HEK293T (cell line): ENCODE data around the gene GRID1.

ENCODE experiments used
- CTCF ChIA-PET: fragments of 350-600 bp; formaldehyde crosslinking; extraction: SDS; loops from one replicate; lab custom pipeline; 2021; ENCODE audit warnings: antibody characterized with exemption, inconsistent platforms; lab: Yijun Ruan, JAX
- POLR2A ChIA-PET: fragments of 350-600 bp; formaldehyde crosslinking; extraction: SDS; loops from one replicate; lab custom pipeline; 2020; ENCODE audit warnings: antibody characterized with exemption, inconsistent platforms; lab: Yijun Ruan, JAX
- DNase-seq: peaks from one replicate; pipeline ENCODE4 v3.0.0; 2012; ENCODE audit warnings: mixed read lengths; ENCODE audit errors: extremely low spot score
- ARNT ChIP-seq: fragments of 450-650 bp; IDR thresholded peaks from 2 replicates; pipeline ENCODE4 v1.6.1; 2017; ENCODE audit warnings: mild to moderate bottlenecking
- BHLHE40 ChIP-seq: fragments of 450-650 bp; IDR thresholded peaks from 2 replicates; pipeline ENCODE4 v1.6.1; 2016; ENCODE audit warnings: mild to moderate bottlenecking, moderate library complexity, borderline replicate concordance
- CTBP1 ChIP-seq: fragments of 450-650 bp; IDR thresholded peaks from 2 replicates; pipeline ENCODE4 v1.6.1; 2016; ENCODE audit warnings: borderline replicate concordance
- ELF4 ChIP-seq: fragments of 450-650 bp; IDR thresholded peaks from 2 replicates; pipeline ENCODE4 v1.6.1; 2017; ENCODE audit warnings: antibody characterized with exemption
- FOXA1 ChIP-seq: fragments of 450-650 bp; IDR thresholded peaks from 2 replicates; pipeline ENCODE4 v1.6.1; 2016; ENCODE audit warnings: mild to moderate bottlenecking
- FOXK2 ChIP-seq: fragments of 450-650 bp; IDR thresholded peaks from 2 replicates; pipeline ENCODE4 v1.6.1; 2016; ENCODE audit warnings: mild to moderate bottlenecking
- FOXM1 ChIP-seq: fragments of 450-650 bp; IDR thresholded peaks from 2 replicates; pipeline ENCODE4 v1.6.1; 2017; ENCODE audit warnings: mild to moderate bottlenecking, borderline replicate concordance
- HDGF ChIP-seq: fragments of 450-650 bp; IDR thresholded peaks from 2 replicates; pipeline ENCODE4 v1.6.1; 2017; ENCODE audit warnings: antibody characterized with exemption, borderline replicate concordance
- L3MBTL2 ChIP-seq: fragments of 450-650 bp; conservative IDR thresholded peaks from 2 replicates; pipeline ENCODE4 v1.6.1; 2016; ENCODE audit warnings: mild to moderate bottlenecking
- LEF1 ChIP-seq: fragments of 450-650 bp; IDR thresholded peaks from 2 replicates; pipeline ENCODE4 v1.6.1; 2017; ENCODE audit warnings: mild to moderate bottlenecking, borderline replicate concordance
- NFRKB ChIP-seq: fragments of 450-650 bp; IDR thresholded peaks from 2 replicates; pipeline ENCODE4 v1.6.1; 2016; ENCODE audit warnings: mild to moderate bottlenecking, moderate library complexity
- PKNOX1 ChIP-seq: fragments of 450-650 bp; IDR thresholded peaks from 2 replicates; pipeline ENCODE4 v1.6.1; 2016
- SP1 ChIP-seq: fragments of 450-650 bp; IDR thresholded peaks from 2 replicates; pipeline ENCODE4 v1.6.1; 2017
- SUZ12 ChIP-seq: fragments of 450-650 bp; IDR thresholded peaks from 2 replicates; pipeline ENCODE4 v1.6.1; 2016; ENCODE audit warnings: mild to moderate bottlenecking
- TARDBP ChIP-seq: fragments of 450-650 bp; IDR thresholded peaks from 2 replicates; pipeline ENCODE4 v1.6.1; 2016
- ZNF384 ChIP-seq: fragments of 450-650 bp; IDR thresholded peaks from 2 replicates; pipeline ENCODE4 v1.6.1; 2016

The GRID1 gene

GRCh38 chr10:85924382-85925102 is 442.1 kb downstream of the GRID1 start:
- TF ChIP-seq HDGF (no peak), SUZ12 (no peak)
- DNase-seq, result no peak
- POLR2A ChIA-PET, result no interaction called here
- CTCF ChIA-PET, result no interaction called here

GRCh38 chr10:85922356-85923129 is 444.1 kb downstream of the GRID1 start:
- POLR2A ChIA-PET, result no interaction called here
- TF ChIP-seq TARDBP, result no peak
- no peak for TF ChIP-seq ARNT
- no peak for TF ChIP-seq ZNF384
- no peak for TF ChIP-seq SP1
- TF ChIP-seq SUZ12, result no peak
- TF ChIP-seq FOXM1, result no peak
- no peak for TF ChIP-seq BHLHE40
- no peak for DNase-seq
- CTCF ChIA-PET, result no interaction called here

GRCh38 chr10:85921789-85922188 is 444.8 kb downstream of the GRID1 start:
- ChIA-PET POLR2A (no interaction called here), CTCF (no interaction called here)
- TF ChIP-seq FOXK2, result no peak
- no peak for TF ChIP-seq CTBP1
- no peak for TF ChIP-seq LEF1
- TF ChIP-seq SP1, result no peak
- TF ChIP-seq ARNT, result no peak
- TF ChIP-seq HDGF, result no peak
- no peak for TF ChIP-seq TARDBP
- TF ChIP-seq SUZ12, result no peak
- TF ChIP-seq L3MBTL2, result no peak
- no peak for TF ChIP-seq NFRKB
- no peak for TF ChIP-seq ELF4
- no peak for TF ChIP-seq FOXM1
- TF ChIP-seq BHLHE40, result no peak
- no peak for TF ChIP-seq FOXA1
- TF ChIP-seq ZNF384, result no peak
- no peak for TF ChIP-seq PKNOX1
- no peak for DNase-seq

- ChIA-PET POLR2A (no interaction called here), CTCF (no interaction called here)
- no peak for DNase-seq
- TF ChIP-seq FOXM1 (no peak), FOXA1 (no peak), SP1 (no peak), HDGF (no peak)
These were observed 446.3 kb downstream of the GRID1 start for GRCh38 chr10:85920311-85920710.

GRCh38 chr10:85919491-85920021 is 447.0 kb downstream of the GRID1 start:
- no peak for DNase-seq
- POLR2A ChIA-PET, result no interaction called here
- TF ChIP-seq LEF1 (no peak), BHLHE40 (no peak), ZNF384 (no peak), ARNT (no peak), TARDBP (no peak), HDGF (no peak), FOXA1 (no peak), SP1 (no peak), PKNOX1 (no peak), CTBP1 (no peak), SUZ12 (no peak), L3MBTL2 (no peak), NFRKB (no peak), FOXK2 (no peak), ELF4 (no peak), FOXM1 (no peak)

GRCh38 chr10:85918371-85918770 is 448.2 kb downstream of the GRID1 start:
- DNase-seq, result no peak
- ChIA-PET CTCF (no interaction called here), POLR2A (no interaction called here)
- TF ChIP-seq ARNT (no peak), TARDBP (no peak), PKNOX1 (no peak), NFRKB (no peak)

More at GRCh38 chr10:85919491-85920021, 447.0 kb downstream of the GRID1 start:
- CTCF ChIA-PET, result no interaction called here
